HG02798 (cell line): Measurements from ENCODE around the gene EZH1.
"Not testable (repeated sequence)": the region's sequence is repeated elsewhere in the genome, so short reads cannot be mapped to it uniquely, and the experiment has no call there.

Experiments
- ATAC-seq: cut with Tn5 transposase; IDR thresholded peaks from one replicate; pipeline ENCODE4 v1.9.1; 2021; ENCODE audit warnings: mild to moderate bottlenecking; ENCODE audit not compliant: unreplicated experiment, poor library complexity

EZH1 gene

GRCh38 chr17:42773290-42774035 is 28.6 kb upstream of the EZH1 start, which contains the start of gene VPS25:
VPS25 (plus strand) TSS chr17:42773449; CDS start chr17:42773476, 27 bp downstream.
- ATAC-seq: peak; percentile 71

GRCh38 chr17:42772945-42773289 is 28.1 kb upstream of the EZH1 start:
- ATAC-seq: peak; percentile 10

GRCh38 chr17:42769964-42770363 is 25.1 kb upstream of the EZH1 start:
- ATAC-seq: not testable (repeated sequence)

- ATAC-seq: not testable (repeated sequence)
Observed at GRCh38 chr17:42768006-42768405, 23.2 kb upstream of the EZH1 start.

- no peak for ATAC-seq
Observed at GRCh38 chr17:42767512-42767911, 22.7 kb upstream of the EZH1 start.

GRCh38 chr17:42766124-42766523 is 21.3 kb upstream of the EZH1 start:
- no peak for ATAC-seq

- no peak for ATAC-seq
Observed at GRCh38 chr17:42761638-42762037, 16.8 kb upstream of the EZH1 start.

- no peak for ATAC-seq
Observed at GRCh38 chr17:42760652-42761581, 16.1 kb upstream of the EZH1 start, which contains the start of gene RAMP2. RAMP2 (plus strand) TSS chr17:42761227; CDS start chr17:42761262, 35 bp downstream.

GRCh38 chr17:42759982-42760651 is 15.3 kb upstream of the EZH1 start:
- ATAC-seq: no peak

GRCh38 chr17:42754782-42755181 is 9.9 kb upstream of the EZH1 start:
- no peak for ATAC-seq

GRCh38 chr17:42751628-42752027 is 6.8 kb upstream of the EZH1 start:
- ATAC-seq: no peak

- ATAC-seq: no peak
Observed at GRCh38 chr17:42750739-42751344, 6.0 kb upstream of the EZH1 start.

GRCh38 chr17:42748908-42749798 is 4.3 kb upstream of the EZH1 start:
- ATAC-seq: no peak

GRCh38 chr17:42748202-42748907 is 3.5 kb upstream of the EZH1 start:
- no peak for ATAC-seq

GRCh38 chr17:42744283-42744805 is 496 bp downstream of the EZH1 start:
- peak; percentile 55 for ATAC-seq

GRCh38 chr17:42743595-42744282 is 1.1 kb downstream of the EZH1 start:
- no peak for ATAC-seq

GRCh38 chr17:42742916-42743315 is 1.9 kb downstream of the EZH1 start:
- not testable (repeated sequence) for ATAC-seq

- no peak for ATAC-seq
Observed at GRCh38 chr17:42740699-42741098, 4.1 kb downstream of the EZH1 start.
